Measurements from ENCODE around the gene SFN. TPM values are rescaled to one million over a fixed set of nuclear protein-coding genes. Genes with fewer than 3 reads are reported as not detected.
"Not testable (repeated sequence)": the region's sequence is repeated elsewhere in the genome, so short reads cannot be mapped to it uniquely, and the experiment has no call there.

Gene SFN
- 1 to 10 TPM in 1 of 5 donors, under 1 TPM in 4; 0.27 to 1.1 (median 0.72) TPM for polyA plus RNA-seq (ENCODE audit: insufficient read depth in 1 of 5, insufficient read length in 5 of 5, low replicate concordance in 1 of 5)
- long read RNA-seq, donor 1, result 0 reads
- long read RNA-seq, donor 2, result 0 reads
- long read RNA-seq, donor 3, partial matches to known transcripts, result 0 of 2 reads
- long read RNA-seq, donor 3, other reads (novel, unspliced or antisense), result 0 of 2 reads
- long read RNA-seq, donor 4, result 0 reads
- long read RNA-seq, donor 5, partial matches to known transcripts, result 0 of 1 reads
- long read RNA-seq, donor 5, other reads (novel, unspliced or antisense), result 0 of 1 reads
- long read RNA-seq, donor 6, partial matches to known transcripts, result 0 of 2 reads
- long read RNA-seq, donor 6, other reads (novel, unspliced or antisense), result 0 of 2 reads
- long read RNA-seq, donor 7, partial matches to known transcripts, result 0 of 4 reads
- long read RNA-seq, donor 7, other reads (novel, unspliced or antisense), result 0 of 4 reads
- long read RNA-seq, donor 8, result 0 reads

DNA sequence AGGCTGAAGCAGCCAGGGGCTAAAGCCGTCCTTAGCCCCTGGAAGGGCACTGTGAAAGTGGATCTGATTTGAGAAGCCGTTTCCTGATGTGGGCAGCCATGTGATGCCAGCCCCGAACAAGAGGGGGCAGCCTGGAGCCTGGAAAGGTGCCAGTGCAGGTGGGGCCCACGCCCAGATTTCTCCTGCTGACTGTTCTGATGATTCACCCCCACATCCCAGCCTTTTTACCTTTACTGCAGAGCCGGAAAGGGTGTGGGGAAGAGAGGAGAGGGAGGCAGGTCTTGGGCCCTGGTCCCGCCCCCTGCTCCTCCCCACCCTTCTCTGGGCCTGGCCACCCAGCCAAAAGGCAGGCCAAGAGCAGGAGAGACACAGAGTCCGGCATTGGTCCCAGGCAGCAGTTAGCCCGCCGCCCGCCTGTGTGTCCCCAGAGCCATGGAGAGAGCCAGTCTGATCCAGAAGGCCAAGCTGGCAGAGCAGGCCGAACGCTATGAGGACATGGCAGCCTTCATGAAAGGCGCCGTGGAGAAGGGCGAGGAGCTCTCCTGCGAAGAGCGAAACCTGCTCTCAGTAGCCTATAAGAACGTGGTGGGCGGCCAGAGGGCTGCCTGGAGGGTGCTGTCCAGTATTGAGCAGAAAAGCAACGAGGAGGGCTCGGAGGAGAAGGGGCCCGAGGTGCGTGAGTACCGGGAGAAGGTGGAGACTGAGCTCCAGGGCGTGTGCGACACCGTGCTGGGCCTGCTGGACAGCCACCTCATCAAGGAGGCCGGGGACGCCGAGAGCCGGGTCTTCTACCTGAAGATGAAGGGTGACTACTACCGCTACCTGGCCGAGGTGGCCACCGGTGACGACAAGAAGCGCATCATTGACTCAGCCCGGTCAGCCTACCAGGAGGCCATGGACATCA is at the start of gene SFN:
Gene SFN (plus strand): TSS at position 369 of the 904 bp plus-strand sequence. CDS start 64 bp downstream, at position 433.
- DNase-seq, result no peak

DNA sequence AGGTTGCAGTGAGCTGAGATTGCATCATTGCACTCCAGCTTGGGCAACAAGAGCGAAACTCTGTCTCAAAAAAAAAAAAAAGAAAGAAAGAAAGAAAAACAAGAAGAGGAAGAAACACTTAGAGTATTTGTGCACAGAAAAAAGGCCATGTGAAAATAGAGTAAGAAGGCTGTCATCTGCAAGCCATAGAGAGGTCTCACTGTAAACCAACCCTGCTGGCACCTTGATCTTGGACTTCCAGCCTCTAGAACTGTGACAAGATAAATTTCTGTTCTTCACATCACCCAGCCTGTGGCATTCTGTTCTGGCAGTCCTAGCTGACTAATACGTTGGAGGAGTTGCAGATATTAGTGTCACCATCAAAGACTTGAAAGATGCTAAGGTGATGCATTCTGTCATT is 48.6 kb upstream of the SFN start:
- DNase-seq, result no peak

DNA sequence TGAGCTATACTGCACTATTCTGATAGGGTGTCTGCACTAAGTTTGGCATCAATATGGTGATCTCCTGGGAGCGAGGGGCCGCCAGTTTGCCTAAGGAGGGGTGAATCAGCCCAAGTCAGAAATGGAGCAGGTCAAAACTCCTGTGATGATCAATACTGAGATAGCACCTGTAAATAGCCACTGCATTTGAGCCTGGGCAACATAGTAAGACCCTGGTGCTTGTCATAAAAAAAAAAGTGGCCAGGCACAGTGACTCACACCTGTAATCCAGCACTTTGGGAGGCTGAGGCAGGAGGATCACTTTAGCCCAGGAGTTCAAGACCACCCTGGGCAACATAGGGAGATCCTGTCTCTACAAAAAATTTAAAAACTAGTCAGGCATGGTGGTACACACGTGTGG is 48.1 kb upstream of the SFN start:
- no peak for DNase-seq

DNA sequence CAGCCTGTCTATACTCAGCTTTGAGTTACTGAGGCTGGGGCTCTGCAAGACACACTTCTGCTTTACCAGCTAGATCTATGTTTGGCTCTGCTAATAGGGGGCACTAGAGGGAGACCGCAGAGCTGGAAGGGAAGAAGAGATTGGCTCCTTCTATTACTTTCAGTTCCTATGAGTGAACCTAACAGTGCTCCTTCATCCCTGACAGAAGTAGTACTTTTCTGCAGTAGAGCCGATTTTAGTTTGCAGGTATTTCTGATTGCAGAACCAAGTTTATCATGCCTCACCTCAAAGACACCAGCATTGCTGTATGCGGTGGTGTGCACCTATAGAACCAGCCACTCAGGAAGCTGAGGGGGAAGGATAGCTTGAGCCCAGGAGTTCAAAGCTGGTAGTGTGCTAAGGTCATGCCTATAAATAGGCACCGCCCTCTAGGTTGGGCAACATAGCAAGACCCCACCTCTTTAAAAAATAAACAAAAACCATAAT is 42.1 kb upstream of the SFN start:
- DNase-seq, result no peak

DNA sequence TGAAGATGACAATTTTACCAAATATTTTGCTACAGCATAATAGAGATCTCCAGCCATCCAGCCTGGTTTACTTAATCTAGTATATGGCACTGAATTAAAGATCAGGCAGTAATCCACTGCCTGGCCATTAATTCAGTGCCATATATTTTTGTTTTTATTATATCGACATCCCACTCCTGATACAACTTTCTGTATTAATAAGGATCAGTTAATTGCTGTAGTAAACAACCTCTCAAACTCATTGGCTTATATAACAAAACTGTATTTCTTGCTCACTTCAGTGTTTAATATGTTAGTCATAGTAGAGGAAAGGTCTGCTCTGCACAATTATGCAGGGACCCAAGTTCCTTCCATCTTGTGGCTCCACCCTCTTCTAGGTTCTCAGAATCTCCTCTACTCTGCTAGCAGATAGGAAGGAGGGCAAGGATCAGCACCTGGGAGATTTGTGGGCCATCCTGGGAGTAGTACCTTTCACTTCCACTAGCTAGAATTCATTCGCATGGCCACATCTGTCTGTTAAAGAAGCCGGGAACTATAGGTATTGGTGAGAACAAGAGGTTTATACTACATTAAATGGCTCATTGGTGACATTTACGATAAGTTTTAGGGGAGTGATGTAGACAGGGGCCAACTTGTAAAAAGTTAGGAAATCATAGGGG is 40.1 kb upstream of the SFN start:
- DNase-seq, result no peak

DNA sequence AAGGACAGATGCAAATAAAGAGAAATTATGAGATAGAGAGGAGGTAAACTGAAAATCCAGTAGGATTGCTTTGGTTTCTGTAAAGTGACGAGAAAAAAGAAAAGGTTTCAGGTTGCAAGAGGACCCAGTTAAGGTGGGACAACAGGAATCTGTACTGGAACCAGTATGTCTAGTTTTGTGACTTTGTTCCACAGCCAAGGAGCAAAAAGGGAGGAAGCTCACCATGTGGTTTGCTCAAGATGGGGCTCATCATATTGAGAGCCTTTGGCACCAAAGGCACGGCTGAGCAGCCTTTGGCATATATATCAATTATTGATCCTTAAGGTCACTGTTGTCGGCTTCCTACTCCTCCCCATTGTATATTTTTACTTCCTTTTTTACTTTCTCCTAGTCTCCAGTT is 38.2 kb upstream of the SFN start:
- no peak for DNase-seq

DNA sequence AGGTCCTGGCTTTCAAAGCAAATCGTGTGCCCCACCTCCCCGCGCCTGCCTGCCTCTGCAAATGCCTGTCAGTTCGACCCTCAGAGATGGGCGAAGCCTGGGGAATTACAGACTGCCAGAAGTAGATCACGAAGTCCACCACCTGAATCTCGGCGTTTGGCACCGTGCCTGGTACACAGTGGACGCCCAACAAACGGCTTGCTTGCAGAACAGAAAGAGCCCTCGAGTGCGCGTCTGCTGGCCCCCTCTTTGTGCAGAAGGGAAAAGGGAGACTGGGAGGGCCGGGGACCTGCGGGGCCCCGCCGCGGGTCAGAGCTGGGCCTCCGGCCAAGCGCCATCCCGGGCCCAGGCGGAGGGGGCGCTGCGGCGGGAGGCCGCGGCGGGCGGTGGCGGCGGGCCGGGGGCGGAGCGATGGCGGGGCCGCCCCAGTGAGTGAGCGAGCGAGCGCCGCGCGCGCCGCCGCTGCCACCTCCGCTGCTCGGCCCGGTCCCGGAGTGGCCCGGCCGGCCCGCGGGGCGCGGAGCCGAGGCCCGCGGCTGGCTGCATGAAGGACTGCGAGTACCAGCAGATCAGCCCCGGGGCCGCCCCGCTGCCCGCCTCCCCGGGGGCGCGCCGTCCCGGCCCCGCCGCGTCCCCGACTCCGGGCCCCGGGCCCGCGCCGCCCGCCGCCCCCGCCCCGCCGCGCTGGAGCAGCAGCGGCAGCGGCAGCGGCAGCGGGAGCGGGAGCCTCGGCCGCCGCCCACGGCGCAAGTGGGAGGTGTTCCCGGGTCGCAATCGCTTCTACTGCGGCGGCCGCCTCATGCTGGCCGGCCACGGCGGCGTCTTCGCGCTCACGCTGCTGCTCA is 36.5 kb upstream of the SFN start, which contains the start of gene ZDHHC18:
Gene ZDHHC18 (plus strand): TSS at position 428 of the 845 bp plus-strand sequence. CDS start 117 bp downstream, at position 545.
- DNase-seq, result peak; percentile 59 to 68

DNA sequence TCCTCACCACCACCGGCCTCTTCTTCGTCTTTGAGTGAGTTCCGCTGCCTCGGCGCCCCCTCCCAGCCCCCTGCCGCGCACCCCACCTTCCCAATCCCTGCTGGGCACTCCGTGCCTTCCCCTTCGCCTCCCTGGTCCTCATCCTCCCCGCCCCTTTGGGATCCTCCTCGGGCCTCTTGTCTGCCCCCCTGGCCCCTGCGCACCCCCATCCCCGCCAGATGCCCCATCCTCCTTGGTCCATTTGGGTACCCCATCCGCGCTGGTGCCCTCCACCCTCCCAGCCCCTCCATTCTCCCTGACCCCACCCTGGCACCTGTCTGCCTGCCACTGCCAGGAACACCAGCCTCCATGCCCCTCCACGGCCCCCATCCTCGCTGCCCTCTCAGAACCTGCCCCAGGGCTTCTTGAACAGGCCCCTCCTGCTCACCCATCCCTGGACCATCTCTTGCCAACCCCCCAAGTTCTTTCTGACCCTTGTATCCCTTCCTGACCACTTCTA is 35.8 kb upstream of the SFN start:
- DNase-seq, result no peak

DNA sequence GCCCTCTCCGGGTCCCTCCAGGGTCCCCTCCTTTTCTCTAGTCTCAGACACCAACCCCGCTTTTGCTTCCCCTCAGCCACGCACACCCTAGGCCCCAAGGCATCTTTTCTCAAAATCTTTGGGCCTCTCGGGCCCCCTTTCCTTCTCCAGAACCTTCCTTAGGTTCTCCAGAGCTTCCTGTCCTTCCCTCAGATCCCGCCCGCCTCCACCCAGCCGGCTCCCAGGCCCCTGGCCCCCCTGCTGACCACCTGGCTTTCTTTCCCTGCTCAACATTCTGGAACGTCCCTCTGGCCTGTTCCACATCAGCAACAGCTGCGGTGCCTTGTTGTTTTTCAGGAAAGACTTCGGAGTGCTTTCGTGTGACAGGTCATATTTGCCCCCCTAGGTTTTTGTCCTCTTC is 35.3 kb upstream of the SFN start:
- DNase-seq, result no peak

DNA sequence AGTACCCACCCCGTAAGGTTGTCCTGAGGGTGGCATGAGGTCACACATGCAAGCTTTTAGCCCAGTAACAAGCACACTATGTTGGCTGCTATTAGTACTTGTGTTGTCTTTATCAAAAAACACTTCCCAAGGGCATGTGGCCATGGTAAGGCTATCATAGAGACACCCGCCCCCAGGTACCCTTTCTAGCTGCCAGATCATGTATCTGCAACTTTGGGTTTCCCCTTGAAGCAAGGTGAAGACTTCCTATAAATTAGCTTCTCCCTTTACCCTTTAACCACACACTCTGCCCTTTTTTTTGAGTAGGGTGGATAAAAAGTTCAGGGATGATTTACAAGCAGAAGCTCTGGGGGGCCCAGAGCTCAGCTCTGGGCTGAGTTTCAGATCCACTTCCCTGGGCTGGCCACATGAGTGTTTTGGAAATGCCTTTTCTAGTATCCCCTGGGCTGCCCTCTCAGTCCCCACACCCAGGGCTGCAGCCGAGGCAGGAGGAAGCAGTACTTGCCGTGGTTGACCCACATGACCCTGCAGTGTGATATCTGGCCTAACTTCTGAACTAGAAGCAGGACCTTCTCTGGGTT is 34.4 kb upstream of the SFN start:
- no peak for DNase-seq

DNA sequence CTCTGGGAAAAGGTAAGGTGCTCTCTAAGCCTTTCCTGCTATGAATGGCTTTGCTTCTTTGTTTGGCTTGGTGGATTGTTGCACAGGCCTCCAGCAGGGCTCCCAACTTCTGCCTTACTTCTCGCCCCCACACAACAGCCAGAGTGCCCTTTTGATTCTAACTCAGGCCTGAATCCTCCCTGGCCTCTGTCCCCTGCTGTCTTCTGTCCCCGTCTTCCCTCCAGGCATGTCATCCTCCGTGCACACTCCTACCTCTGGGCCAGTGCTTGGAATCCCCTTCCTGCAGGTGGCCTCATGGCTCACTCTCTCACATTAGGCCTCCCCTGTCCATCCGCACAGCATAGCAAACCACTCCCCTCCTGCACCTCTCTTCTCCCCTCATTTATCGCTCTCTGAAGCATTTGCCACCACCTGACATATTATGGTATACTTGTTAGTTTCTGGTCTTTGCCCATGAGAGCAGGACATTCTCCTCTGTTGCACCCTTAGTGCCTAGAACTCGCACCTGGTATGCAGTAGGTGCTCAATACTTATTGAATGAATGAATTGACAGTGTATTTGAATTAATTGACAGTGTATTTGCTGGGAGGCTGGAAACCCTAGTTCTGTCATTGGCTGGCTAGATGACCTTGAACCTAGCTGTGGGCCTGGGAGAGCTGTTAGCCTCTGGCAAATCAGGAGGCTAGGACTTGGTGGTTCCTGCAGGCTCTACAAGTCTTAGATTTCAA is 33.6 kb upstream of the SFN start:
- no peak for DNase-seq

DNA sequence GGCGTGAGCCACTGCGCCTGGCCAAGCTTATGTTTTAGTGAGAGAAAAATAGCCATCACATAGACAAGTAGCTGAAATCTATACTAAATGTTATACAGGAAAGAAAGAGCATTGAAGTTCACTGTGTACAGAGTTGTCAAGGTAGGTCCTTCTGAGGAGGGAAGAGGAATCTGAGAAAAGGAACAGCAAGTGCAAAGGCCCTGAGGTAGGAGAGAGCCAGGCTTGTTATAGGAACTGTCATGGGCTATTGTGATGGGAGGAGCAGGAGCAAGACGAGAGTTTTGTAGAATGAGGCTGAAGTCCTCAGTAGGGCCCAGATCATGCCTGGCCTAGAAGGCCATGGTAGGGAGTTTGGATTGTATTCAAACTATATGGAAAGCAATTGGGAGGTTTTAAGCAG is 31.9 kb upstream of the SFN start:
- no peak for DNase-seq

DNA sequence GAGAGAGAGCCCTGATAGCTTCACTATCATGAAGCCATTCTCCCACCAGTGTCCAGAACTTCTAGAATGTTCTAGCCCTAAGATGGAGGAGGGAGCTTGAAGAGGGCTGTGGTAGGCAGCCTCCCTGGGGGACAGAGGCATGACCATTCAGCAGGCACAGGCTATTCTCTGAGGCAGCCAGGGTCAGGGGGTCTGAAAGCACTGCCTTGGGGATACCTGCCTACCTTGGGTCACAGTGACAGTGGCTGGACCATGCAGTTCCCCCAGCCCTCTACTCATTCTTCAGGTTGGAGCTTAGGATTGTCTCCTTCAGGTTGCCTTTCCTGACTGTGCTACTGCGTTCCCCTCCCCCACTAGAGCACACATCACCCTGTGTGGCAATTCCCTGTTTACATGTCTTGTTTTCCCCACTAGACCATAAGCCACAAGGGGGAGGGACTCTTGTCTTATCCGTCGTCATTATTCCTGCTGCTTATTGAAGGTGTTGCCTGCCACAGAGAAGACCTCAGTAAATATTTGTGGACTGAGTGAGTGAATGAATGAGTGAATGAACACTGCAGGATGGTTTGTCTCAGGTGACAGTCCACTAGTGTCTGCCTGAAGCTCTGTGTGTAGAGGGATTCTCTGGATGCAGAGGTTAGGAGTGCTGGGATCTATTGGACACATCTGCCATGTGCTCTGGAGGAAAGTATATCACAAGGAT is 31.3 kb upstream of the SFN start:
- no peak for DNase-seq

DNA sequence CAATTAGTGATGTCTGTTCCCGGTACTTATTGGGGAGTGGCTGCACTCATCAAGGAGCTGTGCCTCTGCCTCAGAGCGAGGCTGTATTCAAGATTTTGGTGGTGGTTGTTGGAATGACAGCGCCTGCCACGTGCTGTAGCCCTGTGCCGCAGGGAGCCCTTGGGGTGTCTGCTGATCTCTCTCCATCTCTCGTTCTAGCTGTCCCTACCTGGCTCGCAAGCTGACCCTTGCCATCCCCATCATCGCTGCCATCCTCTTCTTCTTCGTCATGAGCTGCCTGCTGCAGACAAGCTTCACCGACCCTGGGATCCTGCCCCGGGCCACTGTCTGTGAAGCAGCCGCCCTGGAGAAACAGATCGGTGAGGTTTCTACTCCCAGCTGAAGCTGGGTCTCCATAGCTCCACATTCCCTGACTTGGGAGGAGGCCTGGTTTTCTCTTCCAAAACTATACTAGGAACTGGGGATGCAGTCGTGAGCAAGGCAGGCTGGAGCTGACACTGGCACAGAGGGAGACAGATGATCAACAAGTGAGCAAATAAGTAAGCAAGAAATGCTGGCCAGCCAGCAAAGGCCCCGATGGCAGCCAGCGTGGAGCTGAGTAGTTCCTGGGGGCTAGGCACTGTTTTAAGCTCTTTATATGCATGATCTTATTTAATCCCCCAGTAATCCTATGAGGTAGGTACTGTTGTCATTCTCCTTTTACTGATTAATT is 30.5 kb upstream of the SFN start:
- no peak for DNase-seq

DNA sequence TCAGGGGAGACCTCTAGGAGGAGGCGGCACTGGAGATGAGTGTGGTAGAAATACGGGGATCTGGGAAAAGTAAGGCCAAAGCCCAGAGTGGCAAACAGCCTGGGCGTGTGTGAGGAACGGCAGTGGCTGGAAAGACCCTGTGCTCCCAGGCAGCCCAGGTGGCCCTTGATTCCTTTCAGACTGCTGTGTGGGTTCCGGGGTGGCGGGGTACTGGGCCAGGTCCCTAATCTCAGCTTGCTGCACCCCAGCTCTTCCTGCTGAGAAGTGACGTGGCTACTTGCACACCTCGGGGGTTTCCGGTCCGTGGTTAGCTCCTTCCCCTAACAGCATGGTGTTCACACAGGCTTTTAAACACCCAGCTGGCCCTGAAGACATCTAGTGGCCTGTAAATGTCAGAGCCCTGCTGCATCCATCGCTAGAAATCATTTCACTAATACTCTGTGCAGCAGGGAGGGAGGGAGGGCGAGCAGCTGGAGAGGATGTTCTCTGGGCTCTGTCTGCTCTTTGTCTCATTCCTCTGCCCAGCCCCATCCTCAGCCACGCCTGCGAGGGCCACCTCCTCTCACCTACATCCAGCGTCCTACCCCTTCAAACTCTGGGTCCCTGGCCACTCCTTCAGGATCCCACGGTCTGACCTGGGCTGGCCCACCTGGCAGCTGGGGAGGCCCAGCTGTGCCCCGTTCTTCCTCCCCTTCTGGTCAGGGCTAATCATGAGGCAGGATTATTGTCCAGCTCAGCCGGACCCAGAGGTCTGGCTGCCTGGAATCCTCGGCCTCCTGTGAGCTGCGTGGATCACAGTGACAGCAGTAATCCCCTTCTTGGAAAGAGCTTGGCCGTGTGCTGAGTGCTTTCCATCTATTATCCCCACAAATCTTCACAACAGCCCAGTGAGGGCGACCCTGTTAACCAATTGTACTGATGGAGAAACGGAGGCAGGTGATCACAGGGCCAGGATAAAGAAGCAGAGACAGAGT is 29.2 kb upstream of the SFN start:
- DNase-seq, result no peak

DNA sequence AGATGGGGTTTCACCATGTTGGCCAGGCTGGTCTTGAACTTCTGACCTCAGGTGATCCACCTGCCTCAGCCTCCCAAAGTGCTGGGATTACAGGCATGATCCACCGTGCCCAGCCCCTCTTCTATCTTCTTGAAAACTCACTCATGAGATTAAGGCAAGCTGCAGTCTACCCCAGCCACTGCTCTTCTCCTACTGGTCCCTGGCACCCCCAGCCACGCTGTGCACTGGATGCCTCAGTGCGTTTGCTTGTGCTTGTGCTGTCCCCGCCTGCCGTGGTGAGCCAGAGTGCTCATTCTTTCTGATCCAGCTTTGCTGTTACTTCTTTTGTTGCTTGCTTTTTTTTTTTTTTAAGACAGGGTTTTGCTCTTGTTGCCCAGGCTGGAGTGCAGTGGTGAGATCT is 25.3 kb upstream of the SFN start:
- not testable (repeated sequence) for DNase-seq

Measured in right lung (tissue), 10 donors.